GM19239 (cell line): ENCODE measurements around the gene LMNTD1.
"Not testable (repeated sequence)": the region's sequence is repeated elsewhere in the genome, so short reads cannot be mapped to it uniquely, and the experiment has no call there.

Experiments used
- DNase-seq: peaks from one replicate; pipeline ENCODE4 v3.0.0; 2011; ENCODE audit warnings: low spot score; ENCODE audit not compliant: insufficient read length
- FAIRE-seq: peaks from 2 replicates; lab custom pipeline; 2011; peaks lifted over from hg19 to GRCh38; lab: Jason Lieb, UNC

LMNTD1 gene

GRCh38 chr12:25553098-25553497 lies at the start of gene LMNTD1:
LMNTD1 (minus strand) TSS chr12:25553283; CDS start chr12:25552959, 324 bp downstream.
- no peak for FAIRE-seq
- no peak for DNase-seq

DNA sequence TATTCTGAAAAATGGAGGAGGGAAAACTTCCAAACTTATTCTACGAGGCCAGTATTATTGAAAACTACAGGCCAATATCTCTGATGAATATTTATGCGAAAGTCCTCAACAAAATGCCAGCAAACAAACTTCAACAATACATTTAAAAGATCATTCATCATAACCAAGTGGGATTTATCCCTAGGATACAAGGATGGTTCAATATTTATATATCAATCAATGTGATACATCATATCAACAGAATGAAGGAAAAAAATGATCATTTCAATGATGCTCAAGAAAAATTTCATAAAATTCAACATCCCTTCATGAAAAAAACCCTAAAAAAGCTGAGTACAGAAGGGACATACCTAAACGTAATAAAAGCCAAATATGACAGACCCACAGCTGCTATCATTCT lies 45.9 kb upstream of the LMNTD1 start:
- FAIRE-seq (no peak), DNase-seq (no peak)

GRCh38 chr12:25595496-25595895 lies 42.4 kb upstream of the LMNTD1 start:
- FAIRE-seq = peak; percentile 93

GRCh38 chr12:25594376-25594775 lies 41.3 kb upstream of the LMNTD1 start:
- FAIRE-seq = no peak

More at GRCh38 chr12:25595496-25595895, 42.4 kb upstream of the LMNTD1 start:
- DNase-seq = not testable (repeated sequence)

DNA sequence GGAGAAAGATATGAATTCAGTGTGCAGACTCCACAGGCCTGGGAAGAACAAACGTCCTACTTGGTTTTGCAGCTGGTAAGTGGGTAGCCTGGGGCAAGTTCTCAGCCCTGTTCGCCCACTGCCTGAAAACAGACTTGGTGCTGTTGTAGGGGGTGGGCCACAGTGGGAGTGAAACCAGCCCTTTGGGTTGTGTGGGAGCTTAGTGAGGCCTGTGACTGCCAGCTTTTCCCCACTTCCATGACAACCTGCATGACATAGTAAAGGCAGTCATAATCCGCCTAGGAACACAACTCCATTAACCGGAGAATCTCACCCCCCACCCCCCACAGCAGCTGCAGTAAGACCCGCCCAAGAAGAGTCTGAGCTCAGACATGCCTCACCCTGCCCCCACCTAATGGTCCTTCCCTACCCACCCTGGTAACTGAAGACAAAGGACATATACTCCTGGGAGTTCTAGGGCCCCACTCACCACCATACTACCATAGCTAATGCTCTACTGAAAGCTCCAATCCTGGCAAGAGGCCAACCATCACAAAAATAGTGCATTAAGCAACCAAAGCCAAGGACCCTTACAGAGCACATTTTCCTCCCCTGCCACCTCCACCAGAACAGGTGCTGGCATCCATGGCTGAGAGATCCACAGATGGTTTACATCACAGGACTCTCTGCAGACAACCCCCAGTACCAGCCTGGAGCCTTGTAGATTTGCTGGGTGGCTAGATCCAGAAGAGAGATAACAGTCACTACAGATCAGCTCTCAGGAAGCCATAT lies 39.8 kb upstream of the LMNTD1 start:
- DNase-seq (no peak), FAIRE-seq (no peak)

More at GRCh38 chr12:25594376-25594775, 41.3 kb upstream of the LMNTD1 start:
- no peak for DNase-seq

DNA sequence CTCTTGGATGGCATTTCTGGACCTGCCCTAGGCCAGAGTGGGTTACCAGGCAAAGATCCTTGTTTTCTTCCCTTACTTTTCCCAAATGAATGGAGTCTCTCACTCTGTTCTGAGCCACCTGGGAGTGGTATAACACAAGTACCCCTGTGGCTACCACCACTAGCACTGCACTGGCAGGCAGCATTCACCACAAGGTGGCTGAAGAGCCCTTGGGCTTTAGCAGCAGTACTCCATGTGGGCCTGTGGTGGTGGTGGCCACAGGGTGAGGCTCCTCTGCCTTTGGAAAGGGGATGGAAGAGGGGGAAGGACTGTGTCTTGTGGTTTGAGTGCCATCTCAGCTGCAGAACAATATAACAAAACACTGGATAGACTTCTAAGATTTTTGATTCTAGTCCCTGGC lies 38.1 kb upstream of the LMNTD1 start:
- no peak for FAIRE-seq

GRCh38 chr12:25590011-25590721 lies 37.1 kb upstream of the LMNTD1 start:
- FAIRE-seq (no peak), DNase-seq (no peak)

More for the DNA sequence above, 38.1 kb upstream of the LMNTD1 start:
- no peak for DNase-seq

DNA sequence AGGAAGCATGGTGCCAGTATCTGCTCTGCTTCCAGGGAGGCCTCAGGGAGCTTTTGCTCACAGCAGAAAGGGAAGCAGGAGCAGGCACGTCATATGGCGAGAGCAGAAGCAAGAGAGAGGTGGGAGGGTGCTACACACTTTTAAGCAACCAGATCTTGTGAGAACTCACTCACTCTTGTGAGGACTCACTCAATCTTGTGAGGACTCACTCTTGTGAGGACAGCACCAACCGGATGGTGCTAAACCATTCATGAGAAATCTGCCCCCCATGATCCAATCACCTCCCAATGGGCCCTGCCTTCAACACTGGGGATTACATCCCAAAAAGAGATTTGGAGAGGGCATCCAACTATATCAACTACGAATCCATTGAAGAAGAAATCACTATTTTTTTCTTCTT lies 34.3 kb upstream of the LMNTD1 start:
- FAIRE-seq (no peak), DNase-seq (no peak)

- no peak for FAIRE-seq
- no peak for DNase-seq
Observed at GRCh38 chr12:25585662-25586061, 32.6 kb upstream of the LMNTD1 start.

DNA sequence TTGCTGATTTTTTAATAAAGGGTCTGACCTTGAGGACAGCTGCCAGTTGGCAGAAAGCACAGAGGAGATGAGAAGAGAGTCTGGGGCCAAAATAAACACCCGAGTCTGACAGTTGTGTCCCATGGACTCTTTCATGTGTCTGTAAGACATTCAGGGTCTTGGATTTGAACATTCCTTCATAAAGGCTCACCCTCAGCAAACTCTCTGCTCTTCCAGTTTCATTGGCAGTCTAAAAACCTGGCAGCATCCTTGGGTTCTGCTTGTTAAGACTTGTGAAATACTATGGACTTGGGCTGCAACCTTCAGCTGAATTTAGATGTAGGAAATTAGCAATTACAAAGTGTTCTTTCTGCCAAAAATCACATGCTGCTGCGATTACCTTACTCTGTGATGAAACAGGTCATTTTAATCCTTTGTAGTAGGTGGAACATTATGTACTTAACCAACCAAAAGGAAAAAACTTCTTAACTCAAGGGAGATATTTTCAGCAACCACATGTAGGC lies 32.0 kb upstream of the LMNTD1 start:
- DNase-seq (no peak), FAIRE-seq (no peak)

DNA sequence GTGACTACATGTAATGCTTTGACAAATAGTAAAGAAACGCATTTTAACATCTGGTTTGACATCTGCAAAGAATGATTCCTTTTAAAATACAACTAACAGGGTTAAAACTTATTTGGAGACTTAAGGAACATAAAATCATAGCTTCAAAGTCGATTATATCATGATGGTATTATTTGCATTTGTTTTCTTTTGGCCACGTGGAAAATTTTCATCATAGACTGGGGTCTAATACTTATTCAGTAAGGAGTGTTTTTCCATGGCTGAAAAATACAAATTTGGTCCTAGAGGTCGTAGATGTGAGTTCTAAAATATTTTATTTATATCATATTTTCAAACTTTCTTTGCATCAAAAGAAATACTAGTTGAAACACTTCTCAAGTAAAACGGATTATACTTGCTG lies 31.5 kb upstream of the LMNTD1 start:
- FAIRE-seq (no peak), DNase-seq (no peak)

- no peak for DNase-seq
- no peak for FAIRE-seq
Observed at GRCh38 chr12:25583545-25583944, 30.5 kb upstream of the LMNTD1 start.

GRCh38 chr12:25581067-25581466 lies 28.0 kb upstream of the LMNTD1 start:
- DNase-seq (no peak), FAIRE-seq (no peak)

DNA sequence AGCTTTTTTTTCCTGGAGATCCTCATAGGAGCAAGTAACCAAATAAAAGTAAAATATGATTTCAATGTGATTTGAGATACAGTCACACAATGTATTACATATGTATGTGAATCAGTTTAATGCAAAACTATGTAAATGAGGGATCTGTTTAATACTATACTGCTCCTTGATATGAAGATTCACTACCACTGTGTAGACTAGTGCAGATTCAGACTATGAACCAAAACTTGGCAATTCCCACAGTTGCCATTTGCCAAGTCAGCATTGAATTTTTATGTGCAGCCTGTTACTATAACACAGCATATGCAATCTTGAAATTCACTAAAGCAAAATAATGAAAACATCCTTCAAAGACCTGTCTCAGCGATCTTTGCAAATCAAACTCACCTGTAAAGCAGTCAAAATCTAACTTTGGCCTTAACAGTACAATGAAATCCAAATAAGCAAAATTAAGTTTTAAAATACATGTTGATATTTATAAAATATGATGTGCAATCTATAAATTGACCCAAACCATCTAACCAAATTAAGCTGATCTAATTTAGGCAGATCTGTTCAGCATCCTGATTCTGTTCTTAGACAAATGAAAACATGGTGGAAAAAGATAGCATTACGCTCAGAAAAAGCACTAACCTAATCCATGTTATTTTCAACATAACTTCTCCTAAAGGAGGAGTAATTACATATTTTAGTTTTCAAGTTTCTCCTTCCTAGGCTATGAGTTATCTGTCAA lies 25.5 kb upstream of the LMNTD1 start:
- FAIRE-seq (no peak), DNase-seq (no peak)

DNA sequence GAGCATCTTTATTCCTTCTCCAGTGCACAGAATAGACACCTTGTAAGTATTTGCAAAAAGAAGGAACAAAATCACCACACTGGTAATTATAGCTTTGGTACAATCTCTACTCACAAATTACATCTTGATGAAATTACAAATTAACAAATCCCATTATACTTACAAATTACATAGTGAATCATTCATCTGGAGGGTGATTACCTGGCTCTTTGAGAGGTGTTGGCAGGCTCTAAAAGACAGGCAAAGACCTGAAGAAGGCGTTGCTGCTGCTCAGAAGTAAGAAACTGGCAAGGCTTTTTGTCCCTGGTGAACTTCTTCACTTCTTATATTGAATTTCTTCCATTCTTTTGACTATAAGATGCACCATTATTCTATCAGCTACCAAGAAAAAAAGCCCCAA lies 21.7 kb upstream of the LMNTD1 start:
- DNase-seq (no peak), FAIRE-seq (no peak)

GRCh38 chr12:25573346-25573745 lies 20.3 kb upstream of the LMNTD1 start:
- DNase-seq (no peak), FAIRE-seq (no peak)

DNA sequence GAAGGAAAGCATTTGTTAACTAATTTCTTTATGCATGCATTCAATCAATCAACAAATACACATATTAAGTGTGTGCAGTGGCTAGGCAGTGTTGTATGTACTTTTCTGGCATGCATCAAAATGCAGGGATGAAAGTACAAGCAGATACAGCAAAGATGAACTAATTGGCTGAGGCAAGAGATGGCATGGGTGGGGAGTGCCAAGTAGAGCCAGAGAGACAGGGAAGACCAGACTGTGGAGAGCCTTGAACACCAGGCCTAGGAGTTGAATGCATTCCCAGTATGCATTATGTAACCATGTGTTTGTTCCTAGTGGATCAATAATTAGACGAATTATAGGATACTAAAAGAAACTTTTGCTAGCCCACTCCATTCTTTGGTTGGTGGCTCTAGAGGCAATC lies 17.3 kb upstream of the LMNTD1 start:
- no peak for DNase-seq
- no peak for FAIRE-seq

- DNase-seq (no peak), FAIRE-seq (no peak)
Observed at GRCh38 chr12:25566202-25566949, 13.3 kb upstream of the LMNTD1 start.

DNA sequence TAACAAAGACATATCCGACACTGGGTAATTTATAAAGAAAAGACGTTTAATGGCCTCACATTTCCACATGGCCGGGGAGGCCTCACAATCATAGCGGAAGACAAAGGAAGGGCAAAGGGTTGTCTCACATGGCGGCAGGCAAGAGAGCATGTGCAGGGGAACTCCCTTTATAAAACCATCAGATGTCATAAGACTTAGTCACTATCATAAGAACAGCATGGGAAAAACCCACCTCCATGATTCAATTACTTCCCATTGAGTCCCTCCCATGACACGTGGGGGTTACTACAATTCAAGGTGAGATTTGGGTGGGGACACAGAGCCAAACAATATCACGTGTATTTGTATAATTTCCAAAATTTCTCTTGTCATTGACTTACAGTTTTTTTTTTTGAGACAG lies 5.5 kb upstream of the LMNTD1 start:
- DNase-seq (no peak), FAIRE-seq (no peak)

DNA sequence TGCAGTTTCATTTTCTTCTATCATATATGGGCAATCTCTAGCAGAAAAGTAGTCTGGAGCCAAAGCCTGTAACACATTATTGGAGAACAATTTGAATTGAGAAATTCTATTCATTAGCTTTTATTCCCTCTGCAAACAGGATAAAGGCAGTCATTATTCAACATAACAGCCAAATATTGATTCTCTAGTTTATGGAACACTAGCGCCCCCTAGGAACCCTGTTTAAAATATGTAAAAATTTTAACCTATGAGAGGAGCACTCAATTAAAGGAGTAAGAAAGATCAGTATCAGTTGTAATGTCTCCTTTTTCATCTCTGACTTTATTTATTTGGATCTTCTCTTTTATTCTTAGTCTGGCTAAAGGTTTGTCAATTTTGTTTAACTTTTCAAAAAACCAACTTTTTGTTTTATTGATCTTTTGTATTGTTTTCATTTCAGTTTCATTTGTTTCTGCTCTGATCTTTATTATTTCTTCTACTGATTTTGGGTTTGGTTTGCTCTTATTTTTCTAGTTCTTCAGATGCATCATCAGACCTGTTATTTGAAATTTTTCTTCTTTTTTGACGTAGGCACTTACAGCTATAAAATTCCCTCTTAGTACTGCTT lies 4.8 kb upstream of the LMNTD1 start:
- DNase-seq (no peak), FAIRE-seq (no peak)
